ENCODE measurements around the gene ATP10A.

Gene ATP10A

GRCh38 chr15:25738171-25738965 lies 124.8 kb downstream of the ATP10A start:
- no peak for DNase-seq (ENCODE audit: low read depth)

GRCh38 chr15:25737218-25737643 lies 125.9 kb downstream of the ATP10A start:
- no peak for DNase-seq (ENCODE audit: low read depth)

GRCh38 chr15:25736461-25736860 lies 126.7 kb downstream of the ATP10A start:
- DNase-seq (ENCODE audit: low read depth) = no peak

- no peak for DNase-seq (ENCODE audit: low read depth)
These were observed 127.4 kb downstream of the ATP10A start for GRCh38 chr15:25735550-25736384.

GRCh38 chr15:25734680-25735355 lies 128.3 kb downstream of the ATP10A start:
- no peak for DNase-seq (ENCODE audit: low read depth)

GRCh38 chr15:25733856-25734679 lies 129.1 kb downstream of the ATP10A start:
- no peak for DNase-seq (ENCODE audit: low read depth)

GRCh38 chr15:25733036-25733855 lies 129.9 kb downstream of the ATP10A start:
- DNase-seq (ENCODE audit: low read depth) = no peak

- no peak for DNase-seq (ENCODE audit: low read depth)
These were observed 130.9 kb downstream of the ATP10A start for GRCh38 chr15:25732191-25732590.

GRCh38 chr15:25731411-25731810 lies 131.7 kb downstream of the ATP10A start:
- DNase-seq (ENCODE audit: low read depth) = no peak

- DNase-seq (ENCODE audit: low read depth) = no peak
These were observed 132.2 kb downstream of the ATP10A start for GRCh38 chr15:25730918-25731317.

GRCh38 chr15:25728816-25729215 lies 134.3 kb downstream of the ATP10A start:
- no peak for DNase-seq (ENCODE audit: low read depth)

GRCh38 chr15:25727867-25728600 lies 135.1 kb downstream of the ATP10A start:
- DNase-seq (ENCODE audit: low read depth) = no peak

- no peak for DNase-seq (ENCODE audit: low read depth)
These were observed 136.0 kb downstream of the ATP10A start for GRCh38 chr15:25727116-25727515.

- no peak for DNase-seq (ENCODE audit: low read depth)
These were observed 137.4 kb downstream of the ATP10A start for GRCh38 chr15:25725758-25726157.

GRCh38 chr15:25724899-25725298 lies 138.2 kb downstream of the ATP10A start:
- no peak for DNase-seq (ENCODE audit: low read depth)

GRCh38 chr15:25721605-25721955 lies 141.5 kb downstream of the ATP10A start:
- no peak for DNase-seq (ENCODE audit: low read depth)

- DNase-seq (ENCODE audit: low read depth) = no peak
These were observed 143.8 kb downstream of the ATP10A start for GRCh38 chr15:25719101-25719985.

GRCh38 chr15:25718597-25718996 lies 144.5 kb downstream of the ATP10A start:
- no peak for DNase-seq (ENCODE audit: low read depth)

GRCh38 chr15:25718169-25718536 lies 145.0 kb downstream of the ATP10A start:
- DNase-seq (ENCODE audit: low read depth) = no peak
